Measurements from ENCODE around the gene PI4KA.
"Not testable (repeated sequence)": the region's sequence is repeated elsewhere in the genome, so short reads cannot be mapped to it uniquely, and the experiment has no call there.

PI4KA gene

DNA sequence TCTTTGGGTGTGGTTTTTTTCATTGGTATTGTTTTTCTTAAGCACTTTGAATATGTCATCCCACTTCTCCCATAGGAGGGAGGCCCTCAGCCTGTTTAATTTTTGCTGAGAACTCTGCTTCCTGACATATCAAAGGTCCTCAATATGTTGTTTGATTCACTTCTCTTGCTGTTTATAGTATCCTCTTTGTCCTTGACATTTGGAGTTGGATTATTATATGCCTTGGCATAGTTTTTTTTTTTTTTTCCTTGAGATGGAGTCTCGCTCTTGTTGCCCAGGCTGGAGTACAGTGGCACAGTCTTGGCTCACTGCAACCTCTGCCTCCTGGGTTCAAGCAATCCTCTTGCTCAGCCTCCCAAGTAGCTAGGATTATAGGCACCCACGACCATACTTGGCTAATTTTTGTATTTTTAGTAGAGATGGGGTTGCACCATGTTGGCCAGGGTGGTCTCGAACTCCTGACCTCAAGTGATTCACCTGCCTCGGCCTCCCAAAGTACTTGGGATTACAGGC is 196.0 kb downstream of the PI4KA start:
- not testable (repeated sequence) for DNase-seq

DNA sequence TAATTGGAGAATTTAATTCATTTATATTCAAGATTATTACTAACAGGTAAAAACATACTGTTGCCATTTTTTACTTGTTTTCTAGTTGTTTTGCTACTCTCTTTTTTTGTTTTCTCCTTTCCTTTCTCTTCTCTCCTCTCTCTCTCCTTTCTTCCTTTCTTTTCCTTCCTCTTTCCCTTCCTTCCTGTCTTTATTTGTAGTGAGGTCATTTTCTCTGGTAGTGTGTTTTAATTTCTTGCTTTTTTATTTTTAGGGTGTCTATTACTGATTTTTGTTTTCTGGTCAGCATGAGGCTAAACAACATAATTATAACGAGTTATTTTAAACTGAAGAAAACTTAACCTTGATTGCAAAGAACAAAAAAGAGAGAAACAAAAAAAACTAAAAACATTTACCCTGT is 197.1 kb downstream of the PI4KA start:
- DNase-seq, result no peak

DNA sequence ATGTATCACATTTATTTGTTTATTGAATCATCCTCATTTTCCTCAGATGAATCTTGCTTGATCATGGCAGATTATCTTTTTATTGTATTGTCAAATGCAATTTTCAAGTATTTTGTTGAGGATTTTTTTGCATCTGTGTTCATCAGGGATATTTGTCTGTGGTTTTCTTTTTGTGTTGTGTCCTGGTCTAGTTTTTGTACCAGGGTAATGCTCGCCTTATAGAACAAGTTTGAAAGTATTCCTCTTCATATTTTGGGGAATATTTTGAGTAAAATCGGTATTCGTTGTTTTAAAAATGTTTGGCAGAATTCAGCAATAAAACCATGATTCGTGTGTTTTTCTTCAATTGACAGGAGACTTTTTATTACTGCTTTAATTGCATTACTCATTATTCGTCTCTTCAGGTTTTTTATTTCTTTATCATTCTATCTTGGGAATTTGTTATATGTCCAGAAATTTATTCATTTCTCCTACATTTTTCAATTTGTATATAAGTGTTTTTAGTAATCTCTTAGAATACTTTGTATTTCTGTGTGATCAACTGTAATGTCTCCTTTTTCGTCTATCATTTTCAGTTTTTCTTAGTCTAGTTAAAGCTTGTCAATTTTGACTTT is 198.1 kb downstream of the PI4KA start:
- DNase-seq, result no peak

DNA sequence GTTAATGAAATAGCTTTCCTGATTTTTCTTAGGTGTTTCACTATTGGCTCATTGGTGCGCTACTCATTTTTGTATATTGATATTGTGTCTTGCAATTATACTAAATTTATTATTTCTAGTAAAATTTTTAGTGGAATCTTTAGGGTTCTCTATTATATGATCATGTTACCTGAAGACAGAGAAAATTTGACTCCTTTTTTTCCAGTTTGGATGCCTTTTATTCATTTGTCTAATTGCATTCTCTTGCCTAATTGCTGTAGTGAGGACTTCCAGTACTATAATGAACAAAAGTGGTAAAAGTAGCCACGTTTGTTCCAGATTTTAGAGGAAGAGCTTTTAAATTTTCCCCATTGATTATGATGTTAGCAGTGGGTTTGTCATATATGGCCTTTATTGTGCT is 198.7 kb downstream of the PI4KA start:
- no peak for DNase-seq

DNA sequence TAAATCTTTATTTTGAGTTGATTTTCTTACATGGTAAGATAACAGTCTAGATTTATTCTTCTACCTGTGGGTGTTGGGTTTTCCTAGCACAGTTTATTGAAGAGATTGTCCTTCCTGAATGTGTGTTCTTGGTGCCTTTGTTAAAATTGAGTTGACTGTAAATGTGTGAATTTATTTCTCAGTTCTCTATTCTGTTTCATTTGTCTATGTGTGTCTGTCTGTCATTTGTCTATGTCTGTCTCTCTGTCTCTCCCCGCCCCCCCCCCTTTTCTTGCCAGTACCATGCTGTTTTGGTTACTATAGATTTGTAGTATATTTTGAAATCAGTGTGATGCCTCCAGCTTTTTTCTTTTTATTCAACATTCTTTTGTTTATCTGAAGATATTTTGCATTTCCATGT is 199.4 kb downstream of the PI4KA start:
- DNase-seq, result no peak

DNA sequence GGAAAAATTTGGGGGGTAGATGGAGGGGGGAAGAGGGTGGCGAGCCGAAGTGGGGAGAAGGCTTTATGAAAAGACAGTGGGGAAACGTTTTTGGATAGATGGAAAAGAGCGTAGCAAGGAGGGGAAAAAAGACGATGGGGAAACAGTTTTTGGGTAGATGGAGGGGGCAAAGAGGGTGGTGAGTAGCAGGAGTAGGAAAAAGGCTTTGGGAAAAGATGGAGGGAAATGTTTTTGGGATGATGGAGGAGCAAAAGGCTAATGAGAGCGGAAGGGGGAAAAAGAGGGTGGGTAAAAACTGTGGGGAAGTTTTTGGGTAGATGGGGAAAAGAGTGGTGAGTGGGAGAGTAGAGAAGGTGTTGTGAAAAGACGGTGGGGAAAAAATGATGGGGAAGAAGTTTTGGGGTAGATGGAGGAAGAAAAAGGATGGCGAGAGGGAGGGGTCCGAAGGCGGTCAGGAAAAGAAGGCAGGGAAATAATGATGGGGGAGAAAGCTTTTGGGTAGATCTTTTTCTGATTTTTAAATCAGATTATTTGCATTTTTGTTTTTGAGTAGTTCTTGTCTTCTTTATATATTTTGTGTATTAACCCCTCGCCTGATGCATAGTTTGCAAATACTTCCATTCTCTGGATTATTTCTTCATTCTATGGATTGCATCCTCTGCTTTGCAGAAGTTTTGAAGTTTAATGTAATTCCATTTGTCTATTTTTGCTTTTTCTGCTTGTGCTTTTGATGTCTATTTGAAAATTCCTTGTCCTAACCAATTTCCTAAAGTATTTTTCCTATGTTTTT is 200.0 kb downstream of the PI4KA start:
- DNase-seq, result no peak

DNA sequence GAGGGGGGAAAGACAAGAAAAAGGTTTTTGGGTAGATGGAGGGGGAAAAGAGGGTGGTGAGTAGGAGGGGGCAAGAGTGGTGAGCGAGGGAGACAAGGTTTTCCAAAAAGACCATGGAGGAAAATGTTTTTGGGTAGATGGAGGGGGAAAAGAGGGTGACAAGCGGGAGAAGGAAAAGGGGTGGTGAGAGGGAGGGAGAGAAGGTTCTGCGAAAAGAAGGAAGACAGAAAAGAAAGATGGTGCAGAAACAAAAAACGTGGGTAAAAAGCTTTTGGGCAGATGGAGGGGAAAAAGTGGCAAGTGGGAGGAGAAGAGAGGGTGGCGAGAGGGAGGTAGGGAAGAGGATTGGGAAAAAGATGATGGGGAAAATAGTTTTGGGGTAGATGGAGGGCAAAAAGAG is 200.6 kb downstream of the PI4KA start:
- no peak for DNase-seq
